Trophoblast cell (in vitro differentiated cells and primary cell): Measurements from ENCODE around the gene CDHR3.
"Not testable (repeated sequence)": the region's sequence is repeated elsewhere in the genome, so short reads cannot be mapped to it uniquely, and the experiment has no call there.

Experiments used
- DNase-seq, 2 donors: peaks; one replicate each; pipeline ENCODE4 v3.0.0-alpha.2; 2016
- H2AFZ ChIP-seq: 2 replicates; pipeline ENCODE4 v1.6.1; 2013; ENCODE audit warnings: low read length, moderate library complexity, mild to moderate bottlenecking; ENCODE audit not compliant: insufficient read depth, poor library complexity
- H2AK5ac ChIP-seq: 2 replicates; pipeline ENCODE4 v1.6.1; 2013; ENCODE audit warnings: mild to moderate bottlenecking, low read length
- H2BK120ac ChIP-seq: 2 replicates; pipeline ENCODE4 v1.6.1; 2013; ENCODE audit warnings: low read length, mild to moderate bottlenecking, moderate library complexity; ENCODE audit not compliant: insufficient read depth, poor library complexity
- H2BK12ac ChIP-seq: 2 replicates; pipeline ENCODE4 v1.6.1; 2013; ENCODE audit warnings: mild to moderate bottlenecking, low read length, moderate library complexity
- H2BK5ac ChIP-seq: 2 replicates; pipeline ENCODE4 v1.6.1; 2013; ENCODE audit warnings: low read length, low read depth, moderate library complexity, mild to moderate bottlenecking; ENCODE audit not compliant: poor library complexity
- H3K14ac ChIP-seq: 2 replicates; pipeline ENCODE4 v1.6.1; 2013; ENCODE audit warnings: mild to moderate bottlenecking, low read length
- H3K18ac ChIP-seq: 2 replicates; pipeline ENCODE4 v1.6.1; 2013; ENCODE audit warnings: mild to moderate bottlenecking, low read length
- H3K23ac ChIP-seq: 2 replicates; pipeline ENCODE4 v1.6.1; 2013; ENCODE audit warnings: low read length
- H3K27ac ChIP-seq: 2 replicates; pipeline ENCODE4 v1.5.1; 2013; ENCODE audit warnings: low read depth, mild to moderate bottlenecking, inconsistent platforms, low read length, moderate library complexity
- H3K27me3 ChIP-seq: 2 replicates; pipeline ENCODE4 v1.6.1; 2013; ENCODE audit warnings: inconsistent platforms, mild to moderate bottlenecking, low read length, moderate library complexity; ENCODE audit not compliant: insufficient read depth
- H3K36me3 ChIP-seq, 2 experiments: 1 replicate in 1 of 2; 2 replicates in 1 of 2; pipeline ENCODE4 v1.6.1; 2013; ENCODE audit warnings: low read length in 2 of 2, mild to moderate bottlenecking in 2 of 2, moderate library complexity in 1 of 2; ENCODE audit not compliant: insufficient read depth in 2 of 2, control insufficient read depth in 1 of 2
- H3K4ac ChIP-seq: 2 replicates; pipeline ENCODE4 v1.6.1; 2013; ENCODE audit warnings: low read depth, mild to moderate bottlenecking, low read length, moderate library complexity
- H3K4me1 ChIP-seq, 2 experiments: 1 replicate in 1 of 2; 2 replicates in 1 of 2; pipeline ENCODE4 v1.6.1; 2013; ENCODE audit warnings: low read length in 2 of 2, mild to moderate bottlenecking in 2 of 2, moderate library complexity in 1 of 2; ENCODE audit not compliant: insufficient read depth in 2 of 2, control insufficient read depth in 1 of 2
- H3K4me2 ChIP-seq: 2 replicates; pipeline ENCODE4 v1.6.1; 2013; ENCODE audit warnings: inconsistent platforms, mild to moderate bottlenecking, low read length, moderate library complexity
- H3K4me3 ChIP-seq: 2 replicates; pipeline ENCODE4 v1.5.1; 2013; ENCODE audit warnings: mild to moderate bottlenecking, low read depth, low read length, inconsistent platforms
- H3K79me1 ChIP-seq: one replicate; pipeline ENCODE4 v1.6.1; 2013; ENCODE audit warnings: low read length
- H3K79me2 ChIP-seq: 2 replicates; pipeline ENCODE4 v1.6.1; 2013; ENCODE audit warnings: low read length, mild to moderate bottlenecking; ENCODE audit not compliant: control insufficient read depth, insufficient read depth, poor library complexity
- H3K9ac ChIP-seq: 2 replicates; pipeline ENCODE4 v1.6.1; 2013; ENCODE audit warnings: mild to moderate bottlenecking, low read length
- H3K9me3 ChIP-seq: 2 replicates; pipeline ENCODE4 v1.6.1; 2013; ENCODE audit warnings: low read depth, mild to moderate bottlenecking, control low read depth, inconsistent platforms, low read length; ENCODE audit not compliant: insufficient read depth
- H4K12ac ChIP-seq: 2 replicates; pipeline ENCODE4 v1.6.1; 2013; ENCODE audit warnings: low read depth, mild to moderate bottlenecking, low read length, moderate library complexity
- H4K8ac ChIP-seq: 2 replicates; pipeline ENCODE4 v1.6.1; 2013; ENCODE audit warnings: low read depth, mild to moderate bottlenecking, low read length, moderate library complexity
- H4K91ac ChIP-seq: one replicate; pipeline ENCODE4 v1.6.1; 2013; ENCODE audit warnings: low read depth, mild to moderate bottlenecking, low read length, moderate library complexity
- WGBS: extraction: QIAGEN DNeasy Blood & Tissue Kit; methylation state at CpG from one replicate; pipeline ENCODE4 v1.1.7; 2013; ENCODE audit warnings: missing lambda C conversion rate; ENCODE audit not compliant: insufficient read length, insufficient coverage; ENCODE audit errors: extremely low coverage; 5-methylcytosine and 5-hydroxymethylcytosine counted together

The CDHR3 gene

DNA sequence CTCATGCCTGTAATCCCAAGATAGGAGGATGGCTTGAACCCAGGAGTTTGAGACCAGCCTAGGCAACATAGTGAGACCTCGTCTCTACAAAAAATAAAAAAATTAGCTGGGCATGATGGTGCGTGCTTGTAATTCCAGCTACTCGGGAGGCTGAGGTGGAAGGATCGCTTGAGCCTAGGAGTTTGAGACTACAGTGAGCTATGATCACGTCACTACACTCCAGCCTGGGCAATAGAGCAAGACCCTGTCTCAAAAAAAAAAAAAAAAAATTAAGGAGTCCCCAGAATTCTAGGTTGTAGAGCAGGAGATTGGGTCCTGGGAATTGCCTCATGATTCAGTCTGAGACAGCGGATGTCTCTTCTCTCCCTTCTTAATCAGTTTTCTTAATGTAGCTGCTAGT, 21.7 kb downstream of the CDHR3 start:
- H3K4me2 ChIP-seq, DNase-seq, H3K36me3 ChIP-seq: not testable (repeated sequence)

DNA sequence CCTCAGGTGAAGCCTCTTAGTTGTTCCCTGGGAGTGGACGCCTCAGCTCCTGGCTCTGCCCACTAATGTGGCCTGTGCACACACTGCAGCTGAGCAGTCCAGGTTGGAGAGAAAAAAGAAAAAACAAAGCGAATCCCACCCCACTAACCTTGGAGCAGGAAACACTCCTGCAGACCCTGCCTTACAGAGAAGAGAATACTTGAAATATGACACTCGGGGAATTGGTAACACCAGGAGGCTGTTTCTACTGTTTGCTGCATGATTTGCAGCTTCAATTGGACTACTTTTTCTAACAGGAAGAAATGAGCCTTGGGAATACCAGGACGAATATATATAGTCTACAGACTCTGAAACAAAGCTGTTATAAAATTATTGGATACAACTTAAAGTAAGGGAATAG, 22.2 kb downstream of the CDHR3 start:
- H3K79me1 ChIP-seq = no peaks in the 10 kb centered on the region
- no peak overlapping the region for H3K23ac ChIP-seq
- no peak overlapping the region for H2AFZ ChIP-seq
- no peak overlapping the region for H4K12ac ChIP-seq
- no peak overlapping the region for H3K4me3 ChIP-seq
- no peak overlapping the region for H4K8ac ChIP-seq
- H2BK12ac ChIP-seq = no peak overlapping the region
- no peak overlapping the region for H3K27ac ChIP-seq
- no peak overlapping the region for H4K91ac ChIP-seq
- WGBS = no CpG with 5 or more reads among the region's 4 CpGs
- no peak overlapping the region for H3K14ac ChIP-seq
- no peaks in the 10 kb centered on the region for H3K4me1 ChIP-seq
- no peaks in the 10 kb centered on the region for H3K36me3 ChIP-seq
- no peaks in the 10 kb centered on the region for H3K27me3 ChIP-seq
- no peak for DNase-seq
- no peak overlapping the region for H2AK5ac ChIP-seq
- H3K4me2 ChIP-seq = no peak overlapping the region
- H3K4ac ChIP-seq = no peak overlapping the region
- H3K9me3 ChIP-seq = no peaks in the 10 kb centered on the region
- no peak overlapping the region for H3K9ac ChIP-seq
- H2BK120ac ChIP-seq = no peak overlapping the region
- no peak overlapping the region for H3K18ac ChIP-seq
- H3K79me2 ChIP-seq = no peaks in the 10 kb centered on the region
- H2BK5ac ChIP-seq = no peak overlapping the region

More for the DNA sequence above, 21.7 kb downstream of the CDHR3 start:
- not testable (repeated sequence) for H3K9ac ChIP-seq, H3K27ac ChIP-seq, H3K4ac ChIP-seq, H3K9me3 ChIP-seq, H2BK5ac ChIP-seq, H3K79me1 ChIP-seq, H2AFZ ChIP-seq, H3K27me3 ChIP-seq, H2BK120ac ChIP-seq, H3K14ac ChIP-seq, H3K4me1 ChIP-seq, H3K23ac ChIP-seq, H3K79me2 ChIP-seq, H3K18ac ChIP-seq, H4K91ac ChIP-seq, H4K12ac ChIP-seq, H3K4me3 ChIP-seq, H2BK12ac ChIP-seq, H4K8ac ChIP-seq, H2AK5ac ChIP-seq
- WGBS = no CpG with 5 or more reads among the region's 6 CpGs

DNA sequence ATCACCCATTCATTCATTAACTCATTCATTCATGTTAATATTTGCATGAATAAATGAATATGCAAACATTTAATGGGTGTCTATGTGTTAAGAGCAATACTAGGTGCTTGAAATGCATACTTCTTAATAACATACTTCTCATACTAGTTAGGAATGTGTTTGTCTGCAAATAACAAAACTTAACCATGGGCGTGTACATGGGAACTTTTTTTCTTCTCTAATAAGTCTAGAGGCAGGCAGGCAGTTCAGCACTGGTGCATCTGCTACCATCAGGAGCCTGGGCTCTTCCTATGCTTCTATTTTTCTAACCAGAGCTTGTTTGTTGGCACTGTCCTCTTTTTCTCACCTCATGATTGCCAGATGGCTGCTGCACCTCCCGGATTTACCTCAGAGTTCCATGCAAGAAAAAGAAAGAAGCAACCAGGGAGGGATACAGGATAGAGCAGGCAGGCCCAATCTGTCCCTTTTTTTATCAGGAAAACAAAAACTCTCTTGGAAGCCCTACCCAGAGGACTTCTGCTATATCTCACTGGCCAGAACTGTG, 22.7 kb downstream of the CDHR3 start:
- H4K91ac ChIP-seq = no peak overlapping the region
- no peaks in the 10 kb centered on the region for H3K36me3 ChIP-seq
- no peaks in the 10 kb centered on the region for H3K9me3 ChIP-seq
- H3K14ac ChIP-seq = no peak overlapping the region
- H3K4me2 ChIP-seq = no peak overlapping the region
- no peak overlapping the region for H2BK120ac ChIP-seq
- no peak overlapping the region for H4K8ac ChIP-seq
- no peaks in the 10 kb centered on the region for H3K79me2 ChIP-seq
- H2BK12ac ChIP-seq = no peak overlapping the region
- H3K27ac ChIP-seq = no peak overlapping the region
- no peak overlapping the region for H3K23ac ChIP-seq
- H3K79me1 ChIP-seq = no peaks in the 10 kb centered on the region
- no peak overlapping the region for H2AFZ ChIP-seq
- H3K4ac ChIP-seq = no peak overlapping the region
- no CpG with 5 or more reads among the region's 2 CpGs for WGBS
- no peaks in the 10 kb centered on the region for H3K4me1 ChIP-seq
- H3K27me3 ChIP-seq = no peaks in the 10 kb centered on the region
- DNase-seq = no peak
- no peak overlapping the region for H3K4me3 ChIP-seq
- H3K9ac ChIP-seq = no peak overlapping the region
- no peak overlapping the region for H2AK5ac ChIP-seq
- no peak overlapping the region for H2BK5ac ChIP-seq
- H4K12ac ChIP-seq = no peak overlapping the region
- H3K18ac ChIP-seq = no peak overlapping the region

DNA sequence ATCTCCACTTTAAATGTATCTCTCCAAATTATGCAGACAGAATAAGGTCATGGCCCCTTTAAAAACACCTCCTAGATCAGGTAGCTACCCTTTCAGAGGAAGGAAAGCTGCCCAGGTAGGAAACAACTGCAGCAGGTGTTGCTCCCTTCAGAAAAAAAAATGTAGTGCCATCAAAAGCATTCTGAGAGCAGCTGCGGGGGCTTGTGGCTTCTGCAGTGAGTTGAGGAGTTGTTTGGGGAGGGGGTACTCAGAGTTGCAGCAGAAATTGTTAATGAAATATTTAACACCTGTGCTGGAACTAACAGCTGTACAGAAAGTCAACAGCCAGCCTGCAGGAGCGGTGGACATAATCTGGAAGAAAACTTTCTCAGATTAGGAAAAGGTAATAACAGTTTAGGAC, 24.0 kb downstream of the CDHR3 start:
- H3K4me2 ChIP-seq = no peak overlapping the region
- no peaks in the 10 kb centered on the region for H3K79me1 ChIP-seq
- H3K27me3 ChIP-seq = no peaks in the 10 kb centered on the region
- no peak overlapping the region for H4K8ac ChIP-seq
- no peak overlapping the region for H3K23ac ChIP-seq
- no peaks in the 10 kb centered on the region for H3K4me1 ChIP-seq
- H3K9me3 ChIP-seq = no peaks in the 10 kb centered on the region
- no peak overlapping the region for H3K9ac ChIP-seq
- no peaks in the 10 kb centered on the region for H3K79me2 ChIP-seq
- H2AFZ ChIP-seq = no peak overlapping the region
- H3K4ac ChIP-seq = no peak overlapping the region
- no peak overlapping the region for H2AK5ac ChIP-seq
- H3K36me3 ChIP-seq = no peaks in the 10 kb centered on the region
- no peak overlapping the region for H4K12ac ChIP-seq
- H3K27ac ChIP-seq = no peak overlapping the region
- no peak overlapping the region for H3K14ac ChIP-seq
- H3K4me3 ChIP-seq = no peak overlapping the region
- H3K18ac ChIP-seq = no peak overlapping the region
- H2BK5ac ChIP-seq = no peak overlapping the region
- no peak overlapping the region for H4K91ac ChIP-seq
- no CpG with 5 or more reads among the region's 2 CpGs for WGBS
- H2BK120ac ChIP-seq = no peak overlapping the region
- no peak overlapping the region for H2BK12ac ChIP-seq
- DNase-seq = no peak
